ENCODE measurements around the gene GABBR2. TPM values are rescaled to one million over a fixed set of nuclear protein-coding genes. Genes with fewer than 3 reads are reported as not detected.
A peak's percentile ranks its signal among the peaks of the same experiment; 100 is the strongest.

GABBR2 gene
- total and polyA plus RNA-seq, 9 of the 15 experiments (the other 6 are each of a cell fraction or from before 2014, with no cell fraction given), result 0.15 to 1.9 (median 0.32) TPM

GRCh38 chr9:98425079-98425478 lies 283.7 kb downstream of the GABBR2 start:
- no peak overlapping the region for H3K4me3 ChIP-seq
- CTCF ChIA-PET (ENCODE audit: low intra/inter-chr PET ratio), result no interaction called here
- H3K27me3 ChIP-seq (ENCODE audit: control insufficient read depth in 2 of 2, insufficient read depth in 2 of 2, low read length in 2 of 2), result no peaks in the 10 kb centered on the region
- H3K9me3 ChIP-seq (replicated peaks; ENCODE audit: control insufficient read depth, insufficient read depth, low read depth, low read length), result no peaks in the 10 kb centered on the region
- POLR2A ChIA-PET, result no interaction called here
- no peak for DNase-seq (ENCODE audit: extremely low read depth in 1 of 4, low spot score in 3 of 4)
- TF ChIP-seq COPS2 (conservative IDR thresholded peaks at IDR 0.05), result no peak
- TF ChIP-seq ZNF24 (IDR thresholded peaks at IDR 0.05), result peak; percentile 91
- in situ Hi-C loops (cut with MboI), result no loop called here
- no peak overlapping the region for H3K27ac ChIP-seq (ENCODE audit: extremely low read depth, low read depth, low read length)
- H3K4me1 ChIP-seq (replicated peaks in 1 of 2; ENCODE audit: control insufficient read depth in 2 of 2, insufficient read depth in 2 of 2, low read length in 2 of 2), result peaks cover 5 to 7% of the 10 kb centered on the region in 2 experiments; a peak in 4 of 5 replicates
- H3K9ac ChIP-seq (ENCODE audit: insufficient read depth in 1 of 2, low read depth in 2 of 2, low read length in 2 of 2), result no peak overlapping the region
- H4K20me1 ChIP-seq (replicated peaks; ENCODE audit: control insufficient read depth, insufficient read depth, low read length), result no peaks in the 10 kb centered on the region
- no peak overlapping the region for H3K4me2 ChIP-seq (ENCODE audit: insufficient read depth, low read length)
- no peak for FAIRE-seq
- ATAC-seq, result no peak
- intact Hi-C loops (cut with micrococcal nuclease), result no loop called here
- H3K9me1 ChIP-seq (ENCODE audit: control insufficient read depth, insufficient read depth, low read length), result no peaks in the 10 kb centered on the region
- WGBS (ENCODE audit: insufficient coverage, low coverage, missing lambda C conversion rate), result 21% methylated on average over 3 of the region's 3 CpGs
- H3K79me2 ChIP-seq (ENCODE audit: control insufficient read depth, insufficient read depth, low read length), result no peaks in the 10 kb centered on the region
- no peaks in the 10 kb centered on the region for H3K36me3 ChIP-seq (ENCODE audit: control insufficient read depth, insufficient read depth, low read length)
- H2AFZ ChIP-seq (ENCODE audit: low read depth, low read length), result no peak overlapping the region
- BruUV-seq (replicated peaks), result no TSS peak

- Histone ChIP-seq H3K27ac (ENCODE audit: extremely low read depth, low read depth, low read length) (no peak overlapping the region), H3K4me2 (ENCODE audit: insufficient read depth, low read length) (no peak overlapping the region), H3K4me1 (replicated peaks in 1 of 2; ENCODE audit: control insufficient read depth in 2 of 2, insufficient read depth in 2 of 2, low read length in 2 of 2) (peaks cover 11% of the 10 kb centered on the region in 2 experiments; a peak in 4 of 5 replicates), H3K4me3 (no peak overlapping the region), H3K79me2 (ENCODE audit: control insufficient read depth, insufficient read depth, low read length) (no peaks in the 10 kb centered on the region), H4K20me1 (replicated peaks; ENCODE audit: control insufficient read depth, insufficient read depth, low read length) (no peaks in the 10 kb centered on the region), H3K27me3 (ENCODE audit: control insufficient read depth in 2 of 2, insufficient read depth in 2 of 2, low read length in 2 of 2) (no peaks in the 10 kb centered on the region), H2AFZ (ENCODE audit: low read depth, low read length) (no peak overlapping the region), H3K36me3 (ENCODE audit: control insufficient read depth, insufficient read depth, low read length) (no peaks in the 10 kb centered on the region), H3K9me3 (replicated peaks; ENCODE audit: control insufficient read depth, insufficient read depth, low read depth, low read length) (no peaks in the 10 kb centered on the region), H3K9ac (ENCODE audit: insufficient read depth in 1 of 2, low read depth in 2 of 2, low read length in 2 of 2) (no peak overlapping the region), H3K9me1 (ENCODE audit: control insufficient read depth, insufficient read depth, low read length) (no peaks in the 10 kb centered on the region)
- in situ Hi-C loops (cut with MboI) (no loop called here), intact Hi-C loops (cut with micrococcal nuclease) (loop anchor here (10.0 kb wide), 1 partner anchor 104 kb away; no protein-coding TSS in a partner anchor)
- POLR2A ChIA-PET, result interaction anchor here (1.0 to 1.2 kb wide), 2 partner anchors 10 kb away, joined by 3 to 5 read pairs; no protein-coding TSS in a partner anchor
- CTCF ChIA-PET (ENCODE audit: low intra/inter-chr PET ratio), result no interaction called here
- DNase-seq (ENCODE audit: extremely low read depth in 1 of 4, low spot score in 3 of 4), result peak in 2 of 4 experiments; percentile 14 to 30
- no peak for FAIRE-seq
- WGBS (ENCODE audit: insufficient coverage, low coverage, missing lambda C conversion rate), result 27% methylated on average over 5 of the region's 5 CpGs
- BruUV-seq (replicated peaks), result no TSS peak
- ATAC-seq, result peak; percentile 60
- TF ChIP-seq ZNF444 (CRISPR knock-in tag; IDR thresholded peaks at IDR 0.05) (no peak), PTBP1 (IDR thresholded peaks at IDR 0.05; ENCODE audit: low read depth, low read length) (no peak), PRPF4 (IDR thresholded peaks at IDR 0.05; ENCODE audit: insufficient read depth, low read depth, low read length, poor library complexity, severe bottlenecking) (no peak), DPF2 (IDR thresholded peaks at IDR 0.05) (0 out of 2 replicates have a peak, but pooled peaks have one; percentile 15), CLOCK (CRISPR knock-in tag; IDR thresholded peaks at IDR 0.05; ENCODE audit: borderline replicate concordance) (no peak), MTA3 (IDR thresholded peaks at IDR 0.05; ENCODE audit: borderline replicate concordance) (no peak), RCOR1 (IDR thresholded peaks at IDR 0.05; ENCODE audit: borderline replicate concordance in 1 of 2, low read depth in 2 of 2, low read length in 2 of 2) (0 out of 4 replicates have a peak, but pooled peaks of 1 of the 2 experiments have one; percentile 6)
- TF ChIP-seq, protein P1, sequence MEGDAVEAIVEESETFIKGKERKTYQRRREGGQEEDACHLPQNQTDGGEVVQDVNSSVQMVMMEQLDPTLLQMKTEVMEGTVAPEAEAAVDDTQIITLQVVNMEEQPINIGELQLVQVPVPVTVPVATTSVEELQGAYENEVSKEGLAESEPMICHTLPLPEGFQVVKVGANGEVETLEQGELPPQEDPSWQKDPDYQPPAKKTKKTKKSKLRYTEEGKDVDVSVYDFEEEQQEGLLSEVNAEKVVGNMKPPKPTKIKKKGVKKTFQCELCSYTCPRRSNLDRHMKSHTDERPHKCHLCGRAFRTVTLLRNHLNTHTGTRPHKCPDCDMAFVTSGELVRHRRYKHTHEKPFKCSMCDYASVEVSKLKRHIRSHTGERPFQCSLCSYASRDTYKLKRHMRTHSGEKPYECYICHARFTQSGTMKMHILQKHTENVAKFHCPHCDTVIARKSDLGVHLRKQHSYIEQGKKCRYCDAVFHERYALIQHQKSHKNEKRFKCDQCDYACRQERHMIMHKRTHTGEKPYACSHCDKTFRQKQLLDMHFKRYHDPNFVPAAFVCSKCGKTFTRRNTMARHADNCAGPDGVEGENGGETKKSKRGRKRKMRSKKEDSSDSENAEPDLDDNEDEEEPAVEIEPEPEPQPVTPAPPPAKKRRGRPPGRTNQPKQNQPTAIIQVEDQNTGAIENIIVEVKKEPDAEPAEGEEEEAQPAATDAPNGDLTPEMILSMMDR (IDR thresholded peaks at IDR 0.05 in 2 of 3, conservative IDR thresholded peaks at IDR 0.05 in 1 of 3; ENCODE audit: insufficient read depth in 2 of 3, low read depth in 1 of 3, low read length in 3 of 3), result peak; percentile 20 to 41 (median 25); a peak in 3 of 6 replicates
Measured at GRCh38 chr9:98419260-98419603, 289.5 kb downstream of the GABBR2 start.

All from K562 (cell line).